NCI-H82 (cell line): ENCODE measurements around the gene TMEM225.
"Not testable (repeated sequence)": the region's sequence is repeated elsewhere in the genome, so short reads cannot be mapped to it uniquely, and the experiment has no call there.

Experiments used
- DNase-seq: peaks from one replicate; lab custom pipeline; 2025; lab: John Stamatoyannopoulos, UW

The TMEM225 gene, protein sequence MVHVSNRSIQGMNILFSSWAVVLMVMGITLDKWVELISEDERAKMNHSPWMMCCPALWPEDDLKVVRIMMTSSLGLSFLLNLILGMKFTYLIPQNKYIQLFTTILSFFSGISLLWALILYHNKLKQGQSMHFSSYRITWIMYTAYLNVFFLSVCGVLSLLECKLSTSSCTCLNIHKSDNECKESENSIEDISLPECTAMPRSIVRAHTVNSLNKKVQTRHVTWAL

DNA sequence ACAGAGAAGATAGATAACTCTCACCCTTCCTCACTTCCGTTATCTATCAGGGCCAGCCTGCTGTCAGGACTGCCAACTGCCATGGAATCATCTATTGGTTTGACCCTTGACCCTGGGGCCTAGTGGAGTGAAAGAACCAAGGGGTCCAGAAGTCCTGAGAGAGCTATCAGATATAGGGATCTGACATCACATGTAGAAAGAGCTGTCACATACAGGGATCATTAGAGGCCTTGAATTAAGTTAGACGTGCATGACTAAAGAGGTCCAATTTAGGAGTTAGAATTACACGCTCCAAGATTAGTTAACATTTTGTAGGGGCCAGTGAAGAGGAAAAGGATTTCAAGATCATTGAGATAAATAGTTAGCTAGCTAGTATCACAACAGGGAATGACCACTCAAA is at the start of gene TMEM225:
Gene TMEM225 (minus strand): TSS at position 101 of the 400 bp plus-strand sequence. CDS start 245 bp downstream, outside the sequence.
- DNase-seq, result no peak

DNA sequence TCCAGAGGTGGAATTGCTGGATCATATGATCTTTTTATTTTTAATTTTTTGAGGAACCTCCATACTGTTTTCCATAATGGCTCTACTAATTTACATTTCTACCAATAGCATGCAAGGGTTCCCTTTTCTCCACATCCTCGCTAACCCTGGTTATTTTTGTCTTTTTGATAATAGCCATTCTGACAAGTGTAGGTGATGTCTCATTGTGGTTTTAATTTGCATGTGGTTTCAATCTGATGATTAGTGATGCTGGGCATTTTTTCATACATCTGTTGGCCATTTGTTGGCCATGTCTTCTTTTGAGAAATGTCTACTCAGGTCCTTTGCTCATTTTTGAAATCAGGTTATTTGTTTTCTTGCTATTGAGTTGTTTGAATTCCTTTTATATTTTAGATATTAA is 38.6 kb upstream of the TMEM225 start:
- no peak for DNase-seq

DNA sequence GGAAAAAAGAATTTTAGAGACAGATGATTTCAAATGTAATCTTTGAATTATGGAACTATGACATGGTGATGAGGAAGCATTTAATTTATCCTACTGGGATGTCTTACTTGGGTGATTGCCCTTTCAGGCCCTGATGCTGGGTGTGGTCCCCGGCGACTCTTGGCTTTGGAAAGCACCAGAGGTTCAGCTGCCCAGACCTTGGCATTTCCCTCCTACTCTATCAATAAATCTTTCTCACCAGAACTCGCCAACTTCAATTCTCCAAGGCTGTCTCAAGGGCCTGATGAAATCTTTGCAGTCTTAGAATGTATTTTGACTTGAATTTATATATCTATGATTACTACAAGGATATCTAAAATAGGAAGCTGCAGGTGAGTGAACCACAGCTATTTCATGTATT is 35.5 kb upstream of the TMEM225 start:
- no peak for DNase-seq

DNA sequence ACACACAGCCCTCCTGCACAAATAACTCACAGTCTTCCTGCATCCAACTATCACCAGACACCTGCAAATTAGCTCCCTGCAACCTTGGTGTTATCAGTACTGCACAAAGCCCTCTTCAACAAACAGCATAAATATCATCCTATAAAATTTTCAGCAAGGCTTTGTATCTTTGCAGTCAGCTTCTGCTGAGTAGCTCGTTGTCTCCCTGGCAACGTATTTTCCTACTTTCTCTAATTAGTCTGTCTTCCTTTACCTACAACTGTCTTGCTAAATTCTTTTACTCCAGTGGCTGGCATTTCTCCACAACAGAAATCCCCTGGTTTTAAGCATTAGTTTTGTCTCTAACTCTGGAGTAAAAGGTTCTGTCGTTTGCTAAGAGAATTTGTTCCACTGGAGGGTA is 20.4 kb upstream of the TMEM225 start:
- no peak for DNase-seq

DNA sequence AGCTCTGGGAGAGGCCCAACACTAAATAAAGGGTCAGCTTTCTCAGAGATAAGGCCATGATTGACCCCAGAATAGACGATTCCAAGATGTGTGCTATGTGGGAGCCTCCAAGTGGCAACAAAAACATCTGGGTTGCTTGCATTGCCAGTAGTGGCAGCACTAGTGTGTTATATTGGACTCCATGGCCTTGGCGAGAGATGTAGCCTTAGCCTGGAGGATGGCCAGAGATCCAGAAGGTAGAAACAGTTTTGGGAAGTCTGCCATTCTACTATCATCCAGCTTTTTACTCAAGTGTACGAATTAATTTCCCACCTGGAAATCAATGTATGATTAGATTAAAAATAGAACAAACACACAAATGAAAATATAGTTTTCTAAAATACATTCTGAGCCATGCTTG is 19.5 kb upstream of the TMEM225 start:
- no peak for DNase-seq

DNA sequence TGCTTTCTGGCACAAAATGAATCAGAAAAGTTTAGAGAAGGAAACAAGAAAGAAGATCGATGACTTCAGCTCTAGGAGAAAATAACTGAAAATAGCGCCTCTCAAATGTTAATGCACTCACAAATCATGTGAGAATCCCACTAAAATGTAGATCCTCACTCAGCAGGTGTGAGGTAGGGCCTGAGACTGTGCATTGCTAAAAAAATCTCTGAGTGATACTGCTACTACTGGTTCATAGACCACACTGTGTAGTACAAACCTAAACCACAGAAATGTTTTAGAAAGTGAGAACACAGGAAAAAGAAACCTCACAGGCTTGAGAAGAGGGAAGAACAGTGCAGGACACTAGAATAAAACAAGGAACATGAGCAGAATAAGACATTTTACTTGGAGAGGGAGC is 18.5 kb upstream of the TMEM225 start:
- DNase-seq, result no peak

DNA sequence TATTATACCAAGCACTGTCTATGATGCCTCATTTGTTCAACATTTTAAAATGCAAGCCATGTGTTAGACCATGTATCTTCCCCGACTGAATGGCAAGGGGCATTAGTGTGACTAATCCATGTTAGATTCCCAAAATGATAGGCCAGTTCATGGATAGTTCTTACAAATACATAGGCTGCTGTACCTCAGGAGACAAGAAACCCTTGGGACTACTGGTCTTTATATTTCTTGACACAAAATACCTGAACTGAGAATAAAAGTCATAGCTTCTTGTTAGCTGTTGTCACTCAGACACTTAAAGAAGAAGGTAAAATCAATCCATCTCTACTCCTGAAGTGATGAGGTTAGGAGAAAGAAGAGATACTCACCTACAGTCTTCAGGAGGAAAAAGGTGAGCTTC is 16.4 kb upstream of the TMEM225 start, which contains the start of gene OR8D4:
Gene OR8D4 (plus strand): TSS at position 301 of the 400 bp plus-strand sequence. CDS start 4,265 bp downstream, outside the sequence.
- DNase-seq, result no peak

DNA sequence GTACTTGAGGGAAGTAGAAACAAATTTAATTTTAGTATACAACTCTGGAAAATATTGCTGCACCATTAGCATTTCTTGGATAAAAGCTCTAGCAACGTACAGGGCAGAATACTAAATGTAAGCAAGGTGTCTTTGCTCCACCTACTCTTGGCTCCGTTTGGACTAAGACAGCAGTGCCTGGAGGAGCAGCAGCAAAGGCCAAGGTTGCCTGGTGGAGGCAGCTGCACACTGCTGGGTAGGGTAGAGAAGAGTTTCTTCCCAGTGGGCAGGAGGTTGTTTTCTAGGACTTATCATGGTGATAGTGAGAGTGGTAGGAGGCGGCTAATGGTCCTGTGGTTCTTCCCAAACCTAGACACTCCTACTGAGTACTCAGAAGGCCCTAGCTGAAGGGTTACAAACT is 14.3 kb upstream of the TMEM225 start:
- DNase-seq, result no peak

DNA sequence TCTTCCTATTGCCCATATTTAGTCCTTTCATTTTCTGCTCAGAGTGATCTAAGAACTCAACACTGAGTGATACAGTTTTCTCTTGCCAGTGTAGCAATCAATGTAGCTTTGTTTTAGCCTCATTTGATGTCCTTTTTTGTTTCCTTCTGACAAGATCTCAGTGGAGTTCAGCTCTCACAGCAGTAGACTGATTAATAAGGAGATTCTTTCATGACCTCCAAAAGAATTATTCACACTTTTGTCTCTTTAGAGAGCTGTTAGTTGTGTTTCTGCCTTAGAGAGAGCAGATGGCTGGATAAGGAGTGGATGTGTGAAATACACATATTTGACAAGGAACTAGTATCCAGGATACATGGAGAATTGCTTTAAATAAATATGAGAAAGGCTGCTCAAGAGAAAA is 6.6 kb upstream of the TMEM225 start:
- no peak for DNase-seq

DNA sequence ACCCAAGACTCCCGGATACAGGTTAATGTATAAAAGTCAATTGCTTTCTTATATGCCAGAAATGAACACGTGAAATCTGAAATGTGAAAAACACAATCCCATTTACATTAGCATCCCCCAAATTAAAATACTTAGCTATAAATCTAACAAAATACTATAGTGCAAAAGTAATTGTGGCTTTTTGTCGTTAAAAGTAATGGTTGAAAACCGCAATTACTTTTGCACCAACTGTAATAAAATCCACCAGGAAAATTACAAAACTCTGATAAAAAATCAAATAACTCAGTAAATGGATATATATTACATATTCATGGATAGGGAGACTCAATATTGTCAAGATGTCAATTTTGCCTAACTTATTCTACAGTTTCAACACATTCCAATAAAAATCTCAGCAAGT is 4.6 kb downstream of the TMEM225 start:
- no peak for DNase-seq

DNA sequence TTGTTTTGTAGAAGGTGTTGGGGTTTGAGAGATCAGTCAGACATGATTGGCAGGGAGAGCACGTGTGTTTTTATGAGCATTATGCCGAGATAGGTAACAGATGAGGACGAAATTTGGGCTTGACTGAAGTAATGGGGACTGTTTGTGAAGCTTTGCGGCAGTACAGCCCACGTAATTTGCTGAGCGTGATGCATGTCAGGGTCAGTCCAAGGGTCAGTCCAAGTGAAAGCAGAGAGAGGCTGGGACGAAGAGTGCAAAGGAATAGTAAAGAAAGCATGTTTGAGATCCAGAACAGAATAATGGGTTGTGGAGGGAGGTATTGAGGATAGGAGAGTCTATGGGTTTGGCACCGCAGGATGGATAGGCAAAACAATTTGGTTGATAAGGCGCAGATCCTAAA is 17.7 kb downstream of the TMEM225 start:
- not testable (repeated sequence) for DNase-seq

DNA sequence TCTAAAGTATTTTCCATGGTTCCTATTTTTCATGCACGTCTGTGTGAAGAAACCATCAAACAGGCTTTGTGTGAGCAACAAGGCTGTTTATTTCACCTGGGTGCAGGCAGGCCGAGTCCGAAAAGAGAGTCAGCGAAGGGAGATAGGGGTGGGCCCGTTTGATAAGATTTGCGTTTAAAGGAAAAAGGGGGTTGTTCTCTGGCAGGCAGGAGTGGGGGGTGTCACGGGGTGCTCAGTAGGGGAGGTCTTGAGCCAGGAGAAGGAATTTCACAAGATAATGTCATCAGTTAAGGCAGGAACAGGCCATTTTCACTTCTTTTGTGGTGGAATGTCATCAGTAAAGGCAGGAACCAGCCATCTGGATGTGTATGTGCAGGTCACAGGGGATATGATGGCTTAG is 20.2 kb downstream of the TMEM225 start:
- DNase-seq, result not testable (repeated sequence)

DNA sequence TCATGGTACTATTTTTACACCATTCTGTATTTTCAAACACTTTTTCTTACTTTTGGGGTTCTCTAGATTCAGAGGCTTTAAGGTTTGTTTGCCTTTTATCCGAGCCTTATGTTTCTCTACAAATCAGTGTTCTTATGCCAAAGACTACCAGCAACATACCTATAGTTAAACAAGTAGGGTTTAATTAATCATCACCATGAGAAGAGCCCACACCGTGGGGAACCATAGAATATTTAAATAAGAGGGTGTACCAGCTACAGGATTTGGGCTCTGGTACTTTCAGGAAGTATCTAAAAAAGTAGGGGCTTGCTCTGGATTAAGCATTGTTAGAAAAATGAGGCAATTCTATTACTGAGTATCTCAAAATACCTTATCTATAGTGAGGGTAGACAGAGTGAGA is 25.7 kb downstream of the TMEM225 start:
- DNase-seq, result no peak

DNA sequence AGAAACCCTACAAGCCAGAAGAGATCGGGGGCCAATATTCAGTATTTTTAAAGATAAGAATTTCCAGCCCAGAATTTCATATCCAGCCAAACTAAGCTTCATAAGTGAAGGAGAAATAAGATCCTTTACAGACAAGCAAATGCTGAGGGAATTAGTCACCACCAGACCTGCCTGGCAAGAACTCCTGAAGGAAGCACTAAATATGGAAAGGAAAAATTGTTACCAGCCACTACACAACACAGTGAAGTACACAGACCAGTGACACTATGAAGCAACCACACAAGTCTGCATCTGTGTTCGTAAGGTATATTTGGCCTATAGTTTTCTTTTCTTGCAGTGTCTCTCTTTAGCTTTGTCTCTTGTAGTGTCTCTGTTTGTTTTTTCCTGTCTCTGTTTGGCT is 29.0 kb downstream of the TMEM225 start:
- no peak for DNase-seq

DNA sequence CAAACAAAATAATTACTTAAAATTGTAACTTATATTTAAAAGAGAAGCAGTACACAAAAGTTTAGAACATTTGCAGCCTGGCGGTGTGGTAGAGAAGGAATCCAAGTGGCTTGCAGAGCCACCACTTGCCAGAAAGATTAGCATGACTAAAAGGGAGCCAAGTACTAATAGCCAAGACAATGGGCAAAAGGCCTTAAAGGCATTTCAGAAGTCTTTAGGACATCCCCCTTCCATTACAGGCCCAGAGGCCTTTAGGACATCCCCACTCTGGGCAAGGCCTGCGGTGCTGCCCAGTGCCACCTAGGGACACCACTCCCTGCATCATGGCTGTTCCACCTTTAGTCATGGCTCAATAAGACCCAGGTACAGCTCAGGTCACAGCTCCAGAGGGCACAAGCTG is 32.4 kb downstream of the TMEM225 start:
- DNase-seq, result no peak

DNA sequence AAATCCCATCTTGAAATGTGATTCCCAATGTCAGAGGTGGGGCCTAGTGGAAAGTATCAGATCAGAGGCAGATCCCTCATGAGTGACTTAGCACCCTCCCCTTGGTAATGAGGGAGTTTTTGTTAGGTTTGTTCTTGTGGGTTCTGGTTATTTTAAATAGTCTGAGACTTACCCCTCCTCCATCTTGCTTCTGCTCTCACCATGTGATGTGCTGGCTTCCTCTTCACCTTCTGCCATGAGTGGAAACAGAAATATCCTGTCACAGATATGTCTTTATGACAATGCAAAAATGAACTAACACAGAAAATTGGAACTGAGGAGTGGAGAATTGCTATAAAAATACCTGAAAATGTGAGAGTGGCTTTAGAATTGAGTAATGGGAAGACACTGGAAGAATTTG is 33.1 kb downstream of the TMEM225 start:
- DNase-seq, result no peak

DNA sequence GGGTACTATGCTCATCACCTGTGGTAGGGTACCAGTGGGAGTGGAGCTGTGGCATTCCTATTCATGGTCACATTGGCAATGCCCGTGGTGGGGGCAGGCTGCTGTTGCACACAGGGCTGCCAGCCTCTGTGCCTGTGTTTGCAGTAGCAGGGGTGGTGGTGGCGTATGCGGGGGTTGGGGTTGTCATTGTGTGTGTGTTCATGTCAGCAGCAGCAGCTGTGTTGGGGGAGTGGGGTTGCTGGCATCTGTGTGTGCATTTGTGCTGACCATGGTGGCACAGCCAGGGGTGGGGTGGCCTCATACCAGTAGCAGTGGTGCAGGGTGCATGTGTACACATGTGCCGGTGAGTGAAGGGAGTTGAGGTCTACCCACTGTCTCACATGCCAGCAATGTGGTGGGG is 34.4 kb downstream of the TMEM225 start:
- DNase-seq, result no peak

DNA sequence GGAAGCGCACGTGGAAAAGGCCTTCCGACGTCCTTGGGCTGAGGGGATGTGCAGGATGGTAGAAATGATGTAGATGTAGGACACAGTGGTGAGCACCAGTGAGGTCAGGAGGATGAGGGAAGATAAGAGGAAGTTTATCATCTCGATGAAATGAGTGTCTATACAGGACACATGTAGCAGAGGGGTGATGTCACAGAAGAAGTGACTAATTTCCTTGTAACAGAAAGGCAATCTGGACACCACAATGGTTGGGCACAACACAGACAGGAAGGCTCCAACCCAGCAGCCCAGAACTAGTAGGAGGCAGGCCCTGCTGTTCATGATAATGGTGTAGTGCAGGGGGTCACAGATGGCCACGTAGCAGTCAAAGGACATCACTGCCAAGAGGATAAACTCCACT is 44.3 kb downstream of the TMEM225 start:
- DNase-seq, result no peak

DNA sequence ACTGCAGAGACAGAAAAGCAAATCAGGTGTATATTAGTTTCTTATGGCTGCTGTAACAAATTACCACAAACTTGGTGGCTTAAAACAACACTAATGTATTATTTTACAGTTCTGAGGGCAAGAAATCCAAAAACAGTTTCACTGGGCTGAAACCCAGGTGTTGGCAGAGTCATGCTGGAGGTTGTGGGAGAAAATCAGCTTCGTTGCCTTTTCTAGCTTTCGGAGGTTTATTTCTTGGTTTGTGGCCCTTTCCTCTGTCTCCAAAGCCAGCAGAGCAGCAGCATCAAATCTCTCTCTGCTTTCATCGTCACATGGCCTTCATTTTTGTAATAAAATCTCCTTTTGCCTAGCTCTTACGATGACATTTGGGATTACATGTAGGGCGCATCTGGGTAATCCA is 46.3 kb downstream of the TMEM225 start:
- peak; percentile 79 for DNase-seq

DNA sequence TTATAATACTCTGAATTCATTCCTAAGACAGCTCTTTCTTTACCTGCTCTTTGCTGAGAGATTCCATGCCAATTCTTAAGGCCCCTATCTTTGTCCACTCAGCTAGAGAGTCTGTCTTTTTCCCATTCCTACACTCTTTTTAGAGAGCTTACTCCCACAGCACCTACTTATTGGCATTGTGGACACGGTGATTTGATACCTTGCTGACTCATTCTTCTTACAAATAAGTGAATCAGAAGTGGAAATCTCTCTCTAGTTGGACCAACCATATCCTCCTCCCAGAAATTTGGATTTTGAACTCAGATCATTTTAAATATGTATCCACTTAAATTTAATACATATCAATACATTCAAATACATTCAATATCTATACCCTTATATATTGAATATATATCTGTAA is 46.8 kb downstream of the TMEM225 start:
- DNase-seq, result peak; percentile 30

DNA sequence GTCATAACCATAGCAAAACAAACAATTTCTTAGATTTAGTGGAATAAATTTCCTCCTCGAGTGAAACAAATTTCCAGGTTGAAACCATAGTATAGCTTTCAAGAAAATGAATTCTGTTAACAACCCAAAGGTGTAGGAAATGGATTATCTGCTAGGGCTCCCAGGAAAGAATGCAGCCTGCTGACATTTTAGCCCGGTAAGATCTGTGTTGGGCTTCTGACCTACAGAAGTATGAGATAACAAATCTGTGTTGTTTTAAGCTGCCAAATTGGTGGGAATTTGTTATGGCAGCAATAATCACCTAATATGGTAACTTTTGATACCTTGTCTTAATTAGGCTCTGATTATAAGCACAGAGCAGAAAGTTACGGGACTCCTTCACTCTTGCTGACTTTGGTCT is 47.3 kb downstream of the TMEM225 start:
- peak; percentile 9 for DNase-seq

DNA sequence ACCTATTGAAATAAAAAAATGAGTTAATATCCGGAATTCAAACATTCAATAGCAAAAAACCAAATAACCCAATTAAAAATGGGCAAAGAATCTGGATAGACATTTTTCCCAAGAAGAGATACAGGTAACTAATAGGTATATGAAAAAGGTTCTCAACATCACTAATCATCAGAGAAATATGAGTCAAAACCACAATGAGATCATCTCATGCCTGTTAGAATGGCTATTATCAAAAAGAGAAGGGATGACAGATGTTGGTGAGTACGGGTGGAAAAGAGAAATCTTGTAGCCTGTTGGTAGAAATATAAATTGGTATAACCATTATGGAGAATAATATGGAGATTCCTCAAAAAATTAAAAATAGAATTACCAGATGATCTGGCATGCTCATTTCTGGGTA is 52.4 kb downstream of the TMEM225 start:
- no peak for DNase-seq
